ENCODE data around the gene MN1. TPM values are rescaled to one million over a fixed set of nuclear protein-coding genes. Genes with fewer than 3 reads are reported as not detected.

The MN1 gene
- total RNA-seq, 3 donors from 2014 or later, result 2.0 to 4.7 (median 3.2) TPM

DNA sequence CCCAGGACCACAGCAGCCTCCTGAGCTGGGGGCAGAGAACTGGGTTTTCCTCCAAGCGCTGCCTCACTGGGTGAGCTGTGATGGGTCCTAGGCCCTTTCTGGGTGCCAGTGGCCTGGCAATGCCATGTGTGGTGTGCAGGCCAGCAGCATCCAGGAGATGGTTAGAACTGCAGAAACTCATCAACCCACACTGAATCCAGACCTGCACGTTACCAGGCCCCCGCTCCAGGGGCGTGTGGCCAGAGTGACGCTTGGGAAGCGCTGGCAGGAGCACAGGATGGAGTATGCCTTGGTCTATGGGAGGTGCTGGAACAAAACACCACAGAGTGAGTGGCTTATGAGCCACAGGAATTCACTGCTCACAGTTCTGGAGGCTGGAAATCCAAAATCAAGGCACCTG lies 97.0 kb downstream of the MN1 start:
- no peaks in the 10 kb centered on the region for H3K27me3 ChIP-seq
- TF ChIP-seq POLR2AphosphoS5 (IDR thresholded peaks at IDR 0.05), result no peak
- TF ChIP-seq, protein P1, sequence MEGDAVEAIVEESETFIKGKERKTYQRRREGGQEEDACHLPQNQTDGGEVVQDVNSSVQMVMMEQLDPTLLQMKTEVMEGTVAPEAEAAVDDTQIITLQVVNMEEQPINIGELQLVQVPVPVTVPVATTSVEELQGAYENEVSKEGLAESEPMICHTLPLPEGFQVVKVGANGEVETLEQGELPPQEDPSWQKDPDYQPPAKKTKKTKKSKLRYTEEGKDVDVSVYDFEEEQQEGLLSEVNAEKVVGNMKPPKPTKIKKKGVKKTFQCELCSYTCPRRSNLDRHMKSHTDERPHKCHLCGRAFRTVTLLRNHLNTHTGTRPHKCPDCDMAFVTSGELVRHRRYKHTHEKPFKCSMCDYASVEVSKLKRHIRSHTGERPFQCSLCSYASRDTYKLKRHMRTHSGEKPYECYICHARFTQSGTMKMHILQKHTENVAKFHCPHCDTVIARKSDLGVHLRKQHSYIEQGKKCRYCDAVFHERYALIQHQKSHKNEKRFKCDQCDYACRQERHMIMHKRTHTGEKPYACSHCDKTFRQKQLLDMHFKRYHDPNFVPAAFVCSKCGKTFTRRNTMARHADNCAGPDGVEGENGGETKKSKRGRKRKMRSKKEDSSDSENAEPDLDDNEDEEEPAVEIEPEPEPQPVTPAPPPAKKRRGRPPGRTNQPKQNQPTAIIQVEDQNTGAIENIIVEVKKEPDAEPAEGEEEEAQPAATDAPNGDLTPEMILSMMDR (IDR thresholded peaks at IDR 0.05), result no peak
- no peak for TF ChIP-seq POLR2A (IDR thresholded peaks at IDR 0.05)
- H3K27ac ChIP-seq, result no peak overlapping the region
- DNase-seq (ENCODE audit: low spot score in 2 of 2), result no peak
- peaks cover 0 to 8% of the 10 kb centered on the region in 2 donors for H3K9me3 ChIP-seq
- no peaks in the 10 kb centered on the region for H3K4me1 ChIP-seq
- H3K4me3 ChIP-seq, result no peak overlapping the region
- no peaks in the 10 kb centered on the region for H3K36me3 ChIP-seq
- intact Hi-C loops (cut with DNase I; ENCODE audit: low total_unique reads), result no loop called here

GRCh38 chr22:27699383-27700019 lies 102.1 kb downstream of the MN1 start:
- intact Hi-C loops (cut with DNase I; ENCODE audit: low total_unique reads), result no loop called here
- TF ChIP-seq POLR2A (IDR thresholded peaks at IDR 0.05) (no peak), POLR2AphosphoS5 (IDR thresholded peaks at IDR 0.05) (no peak)
- TF ChIP-seq, protein P1 (IDR thresholded peaks at IDR 0.05), result no peak
- no peaks in the 10 kb centered on the region for H3K27me3 ChIP-seq
- H3K27ac ChIP-seq, result no peak overlapping the region
- no peaks in the 10 kb centered on the region for H3K4me1 ChIP-seq
- H3K36me3 ChIP-seq, result no peaks in the 10 kb centered on the region
- H3K4me3 ChIP-seq, result no peak overlapping the region
- no peak for DNase-seq (ENCODE audit: low spot score in 2 of 2)
- peaks cover 4 to 12% of the 10 kb centered on the region in 2 donors for H3K9me3 ChIP-seq

GRCh38 chr22:27698813-27699212 lies 102.7 kb downstream of the MN1 start:
- TF ChIP-seq POLR2AphosphoS5 (IDR thresholded peaks at IDR 0.05) (no peak), POLR2A (IDR thresholded peaks at IDR 0.05) (no peak)
- TF ChIP-seq, protein P1 (IDR thresholded peaks at IDR 0.05), result no peak
- Histone ChIP-seq H3K4me3 (no peak overlapping the region), H3K27ac (no peak overlapping the region), H3K4me1 (no peaks in the 10 kb centered on the region), H3K36me3 (no peaks in the 10 kb centered on the region), H3K9me3 (peaks cover 4 to 12% of the 10 kb centered on the region in 2 donors), H3K27me3 (no peaks in the 10 kb centered on the region)
- no peak for DNase-seq (ENCODE audit: low spot score in 2 of 2)
- intact Hi-C loops (cut with DNase I; ENCODE audit: low total_unique reads), result no loop called here

Other genes starting within 250 kb of the MN1 start
- gene PITPNB, start 117.5 kb upstream of the MN1 start, total RNA-seq, result 10 to 100 TPM; 41.1 to 49.2 (median 47.5) TPM

Measured in breast epithelium (tissue), 4 donors.